Activated CD8-positive, alpha-beta T cell treated with anti-CD3 and anti-CD28 coated beads for 36 hours (primary cell): ENCODE measurements around the gene LYRM4. TPM values are rescaled to one million over a fixed set of nuclear protein-coding genes. Genes with fewer than 3 reads are reported as not detected.
A peak's percentile ranks its signal among the peaks of the same experiment; 100 is the strongest.

Experiments used
- ATAC-seq: fragments of 200-7000 bp; cut with Tn5 transposase; one replicate; pipeline ENCODE4 v1.10.0; 2021; ENCODE audit warnings: mild to moderate bottlenecking, moderate library complexity
- CTCF ChIA-PET: fragments of 350-600 bp; sonication (Branson Sonifier 250); formaldehyde crosslinking; loops from one replicate; lab custom pipeline; 2021; ENCODE audit warnings: antibody characterized with exemption; lab: Charles Lee
- POLR2A ChIA-PET: fragments of 350-600 bp; sonication (Branson Sonifier 250); formaldehyde crosslinking; loops from one replicate; lab custom pipeline; 2021; ENCODE audit warnings: antibody characterized with exemption; lab: Charles Lee
- DNase-seq: peaks from one replicate; pipeline ENCODE4 v3.0.0-alpha.2; 2020
- H3K27ac Mint-ChIP-seq: one replicate; pipeline ENCODE4 v1.8.0; 2021; ENCODE audit warnings: mild to moderate bottlenecking, mixed read lengths
- H3K27me3 Mint-ChIP-seq: one replicate; pipeline ENCODE4 v1.8.0; 2021; ENCODE audit warnings: mixed read lengths
- H3K36me3 Mint-ChIP-seq: one replicate; pipeline ENCODE4 v1.8.0; 2021; ENCODE audit warnings: low read depth, mixed read lengths
- H3K4me1 Mint-ChIP-seq: one replicate; pipeline ENCODE4 v1.8.0; 2021; ENCODE audit warnings: low read depth, mixed read lengths
- H3K4me3 Mint-ChIP-seq: one replicate; pipeline ENCODE4 v1.8.0; 2021; ENCODE audit warnings: mild to moderate bottlenecking, moderate library complexity, mixed read lengths
- H3K9me3 Mint-ChIP-seq: one replicate; pipeline ENCODE4 v1.8.0; 2021; ENCODE audit warnings: mixed read lengths
- intact Hi-C: fragments of 100-400 bp; cut with micrococcal nuclease; formaldehyde crosslinking; loops from one replicate; pipeline ENCODE4 v1.10.0; 2022
- total RNA-seq, 2 experiments: library from RNA; stranded (reverse); gene quantifications; one replicate each; pipeline ENCODE4 v1.2.3, GENCODE V29; 2021
- TF ChIP-seq, protein P1 (sequence below): fragments of 200-600 bp; IDR thresholded peaks from one replicate; pipeline ENCODE4 v1.8.0; 2022; ENCODE audit warnings: antibody characterized with exemption, mild to moderate bottlenecking

Gene LYRM4
- total RNA-seq, 2 experiments from 2014 or later = 43.5 to 50.6 TPM

DNA sequence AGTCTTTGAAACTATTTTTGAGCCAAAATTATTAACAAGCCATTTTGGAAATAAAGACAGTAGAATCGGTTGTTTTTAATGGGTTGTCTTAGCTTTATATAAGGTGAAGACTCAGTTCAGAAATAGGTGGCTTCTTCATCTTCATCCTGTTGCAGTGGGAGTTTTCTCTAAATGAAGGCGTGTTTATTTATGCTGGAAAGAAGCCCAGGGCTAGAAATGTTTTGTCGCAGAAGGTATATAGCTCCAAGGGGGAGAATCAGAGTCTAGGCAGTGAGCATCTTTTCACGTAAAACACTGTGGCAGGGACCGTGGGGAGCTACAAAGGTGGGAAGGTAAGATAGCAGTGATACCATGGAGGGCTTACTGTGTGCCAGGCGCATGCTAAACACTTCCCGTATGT, 34.9 kb upstream of the LYRM4 start:
- no peak overlapping the region for H3K27ac Mint-ChIP-seq
- H3K27me3 Mint-ChIP-seq = no peaks in the 10 kb centered on the region
- no peaks in the 10 kb centered on the region for H3K9me3 Mint-ChIP-seq
- DNase-seq (no peak), ATAC-seq (no peak)
- intact Hi-C loops = no loop called here
- CTCF ChIA-PET = interaction anchor here (1.3 kb wide), 1 partner anchor 152 kb away, joined by 7 read pairs; no protein-coding TSS in a partner anchor
- H3K4me1 Mint-ChIP-seq = peaks cover 47% of the 10 kb centered on the region
- peaks cover 5% of the 10 kb centered on the region for H3K36me3 Mint-ChIP-seq
- H3K4me3 Mint-ChIP-seq = no peak overlapping the region
- POLR2A ChIA-PET = no interaction called here
- TF ChIP-seq, protein P1, sequence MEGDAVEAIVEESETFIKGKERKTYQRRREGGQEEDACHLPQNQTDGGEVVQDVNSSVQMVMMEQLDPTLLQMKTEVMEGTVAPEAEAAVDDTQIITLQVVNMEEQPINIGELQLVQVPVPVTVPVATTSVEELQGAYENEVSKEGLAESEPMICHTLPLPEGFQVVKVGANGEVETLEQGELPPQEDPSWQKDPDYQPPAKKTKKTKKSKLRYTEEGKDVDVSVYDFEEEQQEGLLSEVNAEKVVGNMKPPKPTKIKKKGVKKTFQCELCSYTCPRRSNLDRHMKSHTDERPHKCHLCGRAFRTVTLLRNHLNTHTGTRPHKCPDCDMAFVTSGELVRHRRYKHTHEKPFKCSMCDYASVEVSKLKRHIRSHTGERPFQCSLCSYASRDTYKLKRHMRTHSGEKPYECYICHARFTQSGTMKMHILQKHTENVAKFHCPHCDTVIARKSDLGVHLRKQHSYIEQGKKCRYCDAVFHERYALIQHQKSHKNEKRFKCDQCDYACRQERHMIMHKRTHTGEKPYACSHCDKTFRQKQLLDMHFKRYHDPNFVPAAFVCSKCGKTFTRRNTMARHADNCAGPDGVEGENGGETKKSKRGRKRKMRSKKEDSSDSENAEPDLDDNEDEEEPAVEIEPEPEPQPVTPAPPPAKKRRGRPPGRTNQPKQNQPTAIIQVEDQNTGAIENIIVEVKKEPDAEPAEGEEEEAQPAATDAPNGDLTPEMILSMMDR = no peak

DNA sequence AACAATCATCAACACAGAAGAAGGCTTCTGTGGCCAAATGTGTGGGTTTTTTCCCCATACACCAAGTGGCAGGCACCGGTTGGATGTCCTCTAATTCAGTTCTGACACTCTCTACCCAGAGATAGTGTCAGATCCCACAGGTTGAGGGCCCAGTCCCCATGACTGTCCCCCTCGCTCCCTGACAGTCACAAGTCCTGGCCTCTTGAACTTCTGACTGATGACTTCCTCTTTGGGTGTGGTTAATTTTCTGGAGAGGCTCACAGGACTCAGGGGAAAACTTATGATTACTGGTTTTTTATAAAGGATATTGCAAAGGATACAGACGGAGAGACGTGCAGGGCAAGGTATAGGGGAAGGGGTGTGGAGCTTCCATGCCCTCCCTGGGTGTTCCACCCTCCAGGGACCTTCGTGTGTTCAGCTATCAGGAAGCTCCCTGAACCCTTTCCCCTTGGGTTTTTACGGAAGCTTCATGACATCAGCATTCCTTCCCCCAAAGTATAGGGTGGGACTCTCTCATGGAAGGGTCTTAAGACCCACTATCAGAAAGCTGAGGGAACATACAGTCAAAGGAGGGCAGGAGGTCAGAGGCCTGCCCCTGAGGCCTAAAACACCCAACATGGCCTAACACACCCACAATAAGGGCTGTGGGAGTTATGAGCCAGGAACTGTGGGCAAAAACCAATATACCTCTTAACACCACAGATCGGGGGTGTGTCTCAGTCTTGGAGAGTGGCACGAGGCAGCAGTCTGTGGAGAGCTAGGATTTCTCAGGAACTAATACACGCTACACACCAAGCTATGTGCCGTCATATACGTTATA, 33.9 kb upstream of the LYRM4 start:
- ChIA-PET POLR2A (no interaction called here), CTCF (interaction anchor here (1.3 kb wide), 1 partner anchor 151 kb away, joined by 7 read pairs; no protein-coding TSS in a partner anchor)
- DNase-seq (peak; percentile 26), ATAC-seq (peak; percentile 60)
- H3K9me3 Mint-ChIP-seq = no peaks in the 10 kb centered on the region
- H3K36me3 Mint-ChIP-seq = peaks cover 5% of the 10 kb centered on the region
- peak overlapping the region; percentile 10 for H3K27ac Mint-ChIP-seq
- H3K27me3 Mint-ChIP-seq = no peaks in the 10 kb centered on the region
- TF ChIP-seq, protein P1 = no peak
- peaks cover 43% of the 10 kb centered on the region for H3K4me1 Mint-ChIP-seq
- no peak overlapping the region for H3K4me3 Mint-ChIP-seq
- intact Hi-C loops = no loop called here

DNA sequence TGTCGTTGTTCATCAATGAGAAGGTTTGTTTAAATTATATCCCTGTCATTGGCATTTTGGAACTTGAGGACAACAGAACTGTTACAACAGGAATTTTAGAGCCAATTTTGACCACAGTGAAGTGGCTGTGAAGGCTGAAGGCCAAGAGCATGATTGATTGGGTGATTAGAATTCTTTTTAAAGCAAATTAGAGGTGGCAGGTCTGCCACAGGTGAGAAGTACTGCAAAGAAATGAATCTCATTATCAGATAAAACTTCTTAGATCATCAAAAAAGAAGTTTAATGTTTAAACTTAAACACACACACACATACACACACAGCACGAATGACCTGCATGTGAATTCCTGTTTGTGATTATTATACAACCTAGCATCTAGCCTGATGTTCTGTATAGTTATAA, 32.9 kb upstream of the LYRM4 start:
- ATAC-seq (no peak), DNase-seq (no peak)
- no peak overlapping the region for H3K27ac Mint-ChIP-seq
- intact Hi-C loops = no loop called here
- ChIA-PET POLR2A (interaction anchor here (1.1 kb wide), 1 partner anchor 9 kb away, joined by 3 read pairs; no protein-coding TSS in a partner anchor), CTCF (interaction anchor here (1.1 to 1.3 kb wide), 2 partner anchors 9 to 150 kb away, joined by 5 to 6 read pairs; no protein-coding TSS in a partner anchor)
- H3K36me3 Mint-ChIP-seq = peaks cover 5% of the 10 kb centered on the region
- H3K4me1 Mint-ChIP-seq = peaks cover 38% of the 10 kb centered on the region
- no peaks in the 10 kb centered on the region for H3K9me3 Mint-ChIP-seq
- TF ChIP-seq, protein P1 = no peak
- H3K27me3 Mint-ChIP-seq = no peaks in the 10 kb centered on the region
- H3K4me3 Mint-ChIP-seq = no peak overlapping the region

DNA sequence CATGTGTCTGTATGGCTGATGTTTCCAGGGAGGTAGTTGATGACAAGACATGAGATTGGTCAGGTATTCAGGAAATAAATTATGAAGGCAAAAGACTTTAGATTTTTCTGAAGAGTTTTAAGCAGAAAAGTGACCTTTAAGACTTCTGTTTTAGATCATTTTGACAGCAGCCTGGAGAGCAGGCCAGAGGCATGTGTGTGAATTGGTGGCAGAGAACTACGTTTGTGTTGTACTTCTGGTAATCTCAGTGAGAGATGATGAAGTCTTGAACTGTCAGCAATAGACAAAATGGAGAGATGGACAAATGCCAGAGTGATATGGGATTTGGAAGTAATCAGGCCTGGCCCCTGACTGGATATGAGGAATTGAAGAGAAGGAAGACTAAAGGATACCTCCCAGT, 31.4 kb upstream of the LYRM4 start:
- TF ChIP-seq, protein P1 = no peak
- intact Hi-C loops = no loop called here
- ChIA-PET POLR2A (no interaction called here), CTCF (interaction anchor here (2.8 kb wide), 1 partner anchor 10 kb away, joined by 14 read pairs; no protein-coding TSS in a partner anchor)
- Mint-ChIP-seq H3K9me3 (no peaks in the 10 kb centered on the region), H3K36me3 (peaks cover 5% of the 10 kb centered on the region), H3K27ac (no peak overlapping the region), H3K4me3 (no peak overlapping the region), H3K27me3 (no peaks in the 10 kb centered on the region), H3K4me1 (peaks cover 48% of the 10 kb centered on the region)
- ATAC-seq = no peak
- DNase-seq = no peak

DNA sequence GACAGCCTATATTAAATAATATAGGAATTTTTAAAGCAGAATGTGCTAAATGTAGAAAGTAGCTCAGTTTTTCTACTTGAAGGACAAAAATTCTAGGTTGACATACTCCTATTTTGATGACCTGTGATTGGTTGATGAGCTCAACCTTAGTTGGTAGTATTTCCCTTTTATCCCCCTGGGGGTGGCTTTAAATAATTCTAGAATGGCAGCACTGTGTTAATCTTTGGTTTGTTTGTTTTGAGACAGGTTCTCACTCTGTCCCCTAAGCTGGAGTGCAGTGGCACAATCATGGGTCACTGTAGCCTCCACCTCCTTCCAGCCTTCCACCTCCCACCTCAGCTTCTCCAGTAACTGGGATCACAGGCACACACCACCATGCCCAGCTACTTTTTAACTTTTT, 29.8 kb upstream of the LYRM4 start:
- Mint-ChIP-seq H3K4me1 (peaks cover 54% of the 10 kb centered on the region), H3K9me3 (no peaks in the 10 kb centered on the region), H3K27me3 (no peaks in the 10 kb centered on the region), H3K36me3 (no peaks in the 10 kb centered on the region), H3K27ac (no peak overlapping the region), H3K4me3 (no peak overlapping the region)
- DNase-seq (no peak), ATAC-seq (no peak)
- CTCF ChIA-PET = interaction anchor here (0.8 to 2.8 kb wide), 3 partner anchors 12 to 146 kb away, joined by 3 to 14 read pairs (median 3); no protein-coding TSS in a partner anchor
- POLR2A ChIA-PET = interaction anchor here (0.5 kb wide), 1 partner anchor 10 kb away, joined by 3 read pairs; no protein-coding TSS in a partner anchor
- intact Hi-C loops = no loop called here
- TF ChIP-seq, protein P1 = peak; percentile 12
